Ramos (cell line): Measurements from ENCODE around the gene CST9.

ENCODE experiments used
- in situ Hi-C: fragments of 300-500 bp; cut with MboI; formaldehyde crosslinking; loops from one replicate; pipeline ENCODE4 v1.14.3; 2022; ENCODE audit warnings: low sequenced_read_pairs; ENCODE audit not compliant: unreplicated experiment

The CST9 gene

DNA sequence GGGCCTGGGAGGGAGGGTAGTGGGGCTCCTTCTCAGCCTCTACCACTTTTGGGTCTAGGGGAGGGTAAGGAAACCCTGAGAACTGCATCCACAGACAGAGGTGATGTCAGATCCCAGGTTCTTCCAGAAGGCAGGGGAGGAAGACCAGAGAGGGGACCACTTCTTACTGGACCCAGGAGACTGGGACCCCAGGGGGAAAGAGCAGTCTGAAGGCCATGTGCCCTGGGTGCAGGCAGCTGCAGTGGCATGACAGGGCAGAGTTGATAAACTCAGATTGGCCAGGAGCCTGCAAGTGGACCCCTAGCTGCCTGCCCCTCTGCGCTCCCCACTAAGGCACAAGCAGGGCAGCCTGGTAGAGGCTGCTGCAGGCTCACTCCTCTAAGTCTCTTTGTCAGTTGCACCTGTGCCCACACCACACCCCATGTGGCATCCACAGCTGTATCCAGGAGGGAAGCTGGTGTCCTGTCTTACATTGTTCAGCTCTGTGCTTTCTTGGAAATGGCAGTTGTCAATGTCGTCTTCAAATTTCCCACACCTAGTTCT lies 40.1 kb downstream of the CST9 start:
- in situ Hi-C loops, result no loop called here

DNA sequence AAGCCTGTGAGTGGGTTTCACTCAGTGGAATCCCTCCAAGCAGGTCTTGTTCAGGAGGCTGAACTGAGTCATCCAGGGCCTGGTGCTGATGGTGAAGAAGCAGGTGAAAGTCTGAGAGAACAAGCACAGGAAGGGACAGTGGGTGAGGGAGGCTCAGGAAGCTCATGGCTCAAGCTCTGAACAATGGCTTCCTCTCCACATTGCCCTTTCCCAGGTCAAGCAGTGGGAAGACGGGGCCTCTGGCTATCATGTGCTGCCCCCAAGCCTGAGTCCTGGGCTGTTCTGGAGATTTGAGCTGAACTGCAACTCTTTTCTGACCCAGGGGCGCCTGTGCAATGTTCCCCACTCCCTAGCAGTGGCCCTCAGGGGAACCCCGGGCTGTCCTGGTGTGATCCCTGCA lies 40.8 kb downstream of the CST9 start:
- in situ Hi-C loops, result no loop called here

DNA sequence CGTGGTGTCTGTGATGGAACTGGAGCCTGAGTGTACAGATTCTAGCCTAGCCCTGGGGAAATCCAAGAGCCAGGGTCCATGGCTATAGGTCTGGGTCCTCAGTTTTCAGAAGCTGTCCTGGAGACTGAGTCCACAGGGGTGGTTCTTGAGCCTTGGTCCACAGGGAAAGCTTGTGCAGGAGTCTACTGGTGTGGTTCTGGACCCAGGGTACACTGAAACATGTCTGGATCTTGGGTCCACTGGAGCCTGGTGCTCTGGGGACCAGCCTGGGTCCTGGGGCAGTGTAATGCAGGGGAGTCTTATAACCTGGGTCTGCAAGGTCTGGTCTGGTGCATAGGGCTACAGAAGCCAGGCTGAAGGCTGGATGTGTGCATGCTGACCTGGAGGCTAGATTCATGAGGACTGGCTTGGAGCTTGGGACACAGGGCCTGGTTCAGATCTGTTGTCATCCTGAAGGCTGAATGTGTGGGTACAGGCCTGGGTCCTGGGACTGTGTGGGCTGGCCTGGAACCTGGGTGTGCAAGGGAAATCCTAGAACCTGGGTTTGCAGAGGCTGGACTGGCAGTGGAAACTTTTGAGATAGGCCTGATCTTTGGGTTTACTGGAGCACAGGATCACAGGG lies 42.9 kb downstream of the CST9 start:
- in situ Hi-C loops, result no loop called here

- in situ Hi-C loops, result no loop called here
Measured at GRCh38 chr20:23554401-23554800, 51.3 kb downstream of the CST9 start.
